GM10266 (cell line): ENCODE measurements around the gene PTCD1.

Experiments used
- DNase-seq: peaks from one replicate; pipeline ENCODE4 v3.0.0; 2012; ENCODE audit errors: extremely low spot score
- CTCF ChIP-seq: IDR thresholded peaks from 2 replicates; pipeline ENCODE4 v1.5.1; 2012; ENCODE audit warnings: mild to moderate bottlenecking, low read depth; ENCODE audit not compliant: control insufficient read depth, insufficient read depth; ENCODE audit errors: missing control alignments

PTCD1 gene

GRCh38 chr7:99408379-99409191 is 30.0 kb downstream of the PTCD1 start, which contains the start of the genes BUD31 and PDAP1:
TSS of gene BUD31 (plus strand) at chr7:99408969. CDS start at chr7:99411093, 2,124 bp downstream.
TSS of gene PDAP1 (minus strand) at chr7:99408597. CDS start at chr7:99408548, 49 bp downstream.
- peak; percentile 13 for TF ChIP-seq CTCF
- peak; percentile 96 for DNase-seq

GRCh38 chr7:99407872-99408378 is 30.7 kb downstream of the PTCD1 start:
- TF ChIP-seq CTCF = no peak
- DNase-seq = no peak

GRCh38 chr7:99406557-99406956 is 32.0 kb downstream of the PTCD1 start:
- TF ChIP-seq CTCF = no peak
- DNase-seq = no peak

GRCh38 chr7:99404977-99405320 is 33.6 kb downstream of the PTCD1 start:
- no peak for TF ChIP-seq CTCF
- DNase-seq = no peak

- TF ChIP-seq CTCF = no peak
- DNase-seq = no peak
Observed at GRCh38 chr7:99404235-99404976, 34.2 kb downstream of the PTCD1 start.

- TF ChIP-seq CTCF = no peak
- DNase-seq = no peak
Observed at GRCh38 chr7:99403764-99404163, 34.8 kb downstream of the PTCD1 start.

- DNase-seq = no peak
- TF ChIP-seq CTCF = no peak
Observed at GRCh38 chr7:99402854-99403253, 35.7 kb downstream of the PTCD1 start.
